Upper lobe of left lung (tissue), 4 donors: Measurements from ENCODE around the gene SOCS1.

Source experiments
- CTCF ChIP-seq, 6 experiments: fragments of 450-650 bp in 4 of 6; fragments of 200-600 bp in 2 of 6; sonication (generic) in 2 of 6; IDR thresholded peaks; one replicate each; pipeline ENCODE4 v1.5.1; 2016 to 2019; ENCODE audit warnings: antibody characterized with exemption in 6 of 6
- POLR2AphosphoS5 ChIP-seq, 2 donors: sonication (generic); formaldehyde crosslinking; IDR thresholded peaks; one replicate each; pipeline ENCODE4 v1.5.1; 2017; ENCODE audit warnings: antibody characterized with exemption in 2 of 2

- TF ChIP-seq CTCF (IDR thresholded peaks at IDR 0.05) (no peak), POLR2AphosphoS5 (IDR thresholded peaks at IDR 0.05) (no peak)
Observed at GRCh38 chr16:11290102-11290893, 34.3 kb upstream of the SOCS1 start.
